CD4-positive, alpha-beta T cell treated with Interleukin-4 for 1 hour (primary cell): ENCODE results near the gene DGKI.

Source experiments
- DNase-seq, 2 donors: peaks; one replicate each; pipeline ENCODE4 v3.0.0-alpha.2; 2020 to 2022

Gene DGKI

GRCh38 chr7:137871170-137871915 is 24.6 kb upstream of the DGKI start:
- DNase-seq, result no peak

GRCh38 chr7:137870684-137871083 is 23.9 kb upstream of the DGKI start:
- no peak for DNase-seq

- no peak for DNase-seq
Observed at GRCh38 chr7:137870078-137870477, 23.3 kb upstream of the DGKI start.

GRCh38 chr7:137869260-137869659 is 22.5 kb upstream of the DGKI start:
- no peak for DNase-seq

- no peak for DNase-seq
Observed at GRCh38 chr7:137867289-137867688, 20.5 kb upstream of the DGKI start.

- no peak for DNase-seq
Observed at GRCh38 chr7:137865764-137866163, 19.0 kb upstream of the DGKI start.

GRCh38 chr7:137862964-137863363 is 16.2 kb upstream of the DGKI start:
- no peak for DNase-seq

- DNase-seq, result no peak
Observed at GRCh38 chr7:137862358-137862757, 15.6 kb upstream of the DGKI start.

GRCh38 chr7:137860542-137860941 is 13.8 kb upstream of the DGKI start:
- DNase-seq, result no peak

- no peak for DNase-seq
Observed at GRCh38 chr7:137853053-137853452, 6.3 kb upstream of the DGKI start.

- no peak for DNase-seq
Observed at GRCh38 chr7:137852108-137852507, 5.3 kb upstream of the DGKI start.

GRCh38 chr7:137850972-137851945 is 4.5 kb upstream of the DGKI start:
- no peak for DNase-seq

GRCh38 chr7:137850571-137850970 is 3.8 kb upstream of the DGKI start:
- no peak for DNase-seq

GRCh38 chr7:137848095-137848494 is 1.3 kb upstream of the DGKI start:
- DNase-seq, result no peak

- no peak for DNase-seq
Observed at GRCh38 chr7:137847568-137848050, 835 bp upstream of the DGKI start.

- no peak for DNase-seq
Observed at GRCh38 chr7:137846549-137846826, 286 bp downstream of the DGKI start.

GRCh38 chr7:137844677-137845425 is 1.9 kb downstream of the DGKI start:
- DNase-seq, result no peak

- no peak for DNase-seq
Observed at GRCh38 chr7:137839903-137840779, 6.6 kb downstream of the DGKI start.

- DNase-seq, result no peak
Observed at GRCh38 chr7:137838706-137839315, 8.0 kb downstream of the DGKI start.

- no peak for DNase-seq
Observed at GRCh38 chr7:137836541-137836940, 10.2 kb downstream of the DGKI start.

GRCh38 chr7:137836113-137836509 is 10.7 kb downstream of the DGKI start:
- DNase-seq, result no peak
